ENCODE measurements around the gene POLD4.
A peak's percentile ranks its signal among the peaks of the same experiment; 100 is the strongest.
"Not testable (repeated sequence)": the region's sequence is repeated elsewhere in the genome, so short reads cannot be mapped to it uniquely, and the experiment has no call there.

POLD4 gene

DNA sequence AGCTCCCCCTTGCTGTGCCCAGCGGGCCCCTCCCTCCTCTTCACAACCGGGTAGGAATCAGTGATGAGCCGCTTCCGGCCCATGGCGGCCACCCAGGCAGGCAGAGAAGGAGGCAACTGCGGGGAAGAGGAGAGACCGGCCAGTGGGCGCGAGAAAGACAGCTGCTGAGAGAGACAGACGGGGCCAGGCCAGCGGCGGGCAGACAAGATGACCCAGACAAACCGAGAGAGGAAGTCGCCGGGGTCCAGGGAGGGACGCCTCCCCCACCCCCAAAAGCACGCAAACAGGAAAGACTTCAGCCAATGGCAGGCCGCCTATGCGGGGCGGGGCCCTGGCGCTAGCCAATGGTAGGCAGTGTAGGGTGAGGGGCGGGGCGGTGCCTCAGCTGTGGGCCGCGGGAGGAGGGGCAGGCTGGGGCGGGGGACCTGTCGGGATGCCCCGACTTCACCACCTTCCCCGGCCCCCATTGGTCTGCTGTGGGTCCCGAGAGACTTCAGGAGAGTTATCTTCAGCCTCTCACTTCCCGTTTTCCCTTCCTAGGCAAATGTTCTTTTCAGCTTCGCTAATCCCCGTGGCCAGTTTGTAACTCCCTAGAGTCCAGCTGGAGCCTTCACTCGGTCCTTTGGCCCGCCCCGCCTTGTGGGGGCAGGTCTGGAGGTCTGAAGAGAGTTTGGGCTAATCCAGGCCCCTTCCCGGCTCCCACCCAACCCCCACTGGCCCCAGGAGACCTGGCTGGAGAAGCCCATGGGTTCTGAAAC, at the start of gene POLD4:
Gene POLD4, minus strand, starts transcription at position 230 of the 758 bp plus-strand sequence. Its CDS starts 147 bp downstream, at position 83.
- DNase-seq (ENCODE audit: low spot score) = peak; percentile 85
- no peak for FAIRE-seq

DNA sequence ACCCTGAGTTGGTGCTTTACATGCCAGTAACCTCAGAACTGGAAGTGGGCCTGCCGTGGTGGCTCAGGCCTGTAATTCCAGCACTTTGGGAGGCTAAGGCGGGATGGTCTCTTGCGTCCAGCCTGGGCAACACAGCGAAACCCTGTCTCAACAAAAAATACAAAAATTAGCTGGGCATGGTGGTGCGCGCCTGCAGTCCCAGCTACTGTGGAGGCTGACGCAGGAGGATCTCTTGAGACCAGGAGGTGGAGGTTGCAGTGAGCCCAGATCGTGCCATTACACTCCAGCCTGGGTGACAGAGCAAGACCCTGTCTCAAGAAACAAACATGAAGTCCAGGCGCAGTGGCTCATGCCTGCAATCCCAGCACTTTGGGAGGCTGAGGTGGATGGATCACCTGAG, 49.7 kb upstream of the POLD4 start:
- not testable (repeated sequence) for FAIRE-seq; DNase-seq (ENCODE audit: low spot score)

- DNase-seq (ENCODE audit: low spot score); FAIRE-seq: not testable (repeated sequence)
These were observed 49.0 kb upstream of the POLD4 start for GRCh38 chr11:67402192-67402839.

- DNase-seq (ENCODE audit: low spot score) = peak; percentile 67
- no peak for FAIRE-seq
These were observed 48.3 kb upstream of the POLD4 start, which contains the start of gene PPP1CA for GRCh38 chr11:67401495-67402191. TSS of gene PPP1CA (minus strand) at chr11:67401858. CDS start at chr11:67401782, 76 bp downstream.

GRCh38 chr11:67400942-67401494, 47.7 kb upstream of the POLD4 start:
- FAIRE-seq (no peak), DNase-seq (ENCODE audit: low spot score) (no peak)

- FAIRE-seq (no peak), DNase-seq (ENCODE audit: low spot score) (no peak)
These were observed 47.0 kb upstream of the POLD4 start for GRCh38 chr11:67400251-67400941.

DNA sequence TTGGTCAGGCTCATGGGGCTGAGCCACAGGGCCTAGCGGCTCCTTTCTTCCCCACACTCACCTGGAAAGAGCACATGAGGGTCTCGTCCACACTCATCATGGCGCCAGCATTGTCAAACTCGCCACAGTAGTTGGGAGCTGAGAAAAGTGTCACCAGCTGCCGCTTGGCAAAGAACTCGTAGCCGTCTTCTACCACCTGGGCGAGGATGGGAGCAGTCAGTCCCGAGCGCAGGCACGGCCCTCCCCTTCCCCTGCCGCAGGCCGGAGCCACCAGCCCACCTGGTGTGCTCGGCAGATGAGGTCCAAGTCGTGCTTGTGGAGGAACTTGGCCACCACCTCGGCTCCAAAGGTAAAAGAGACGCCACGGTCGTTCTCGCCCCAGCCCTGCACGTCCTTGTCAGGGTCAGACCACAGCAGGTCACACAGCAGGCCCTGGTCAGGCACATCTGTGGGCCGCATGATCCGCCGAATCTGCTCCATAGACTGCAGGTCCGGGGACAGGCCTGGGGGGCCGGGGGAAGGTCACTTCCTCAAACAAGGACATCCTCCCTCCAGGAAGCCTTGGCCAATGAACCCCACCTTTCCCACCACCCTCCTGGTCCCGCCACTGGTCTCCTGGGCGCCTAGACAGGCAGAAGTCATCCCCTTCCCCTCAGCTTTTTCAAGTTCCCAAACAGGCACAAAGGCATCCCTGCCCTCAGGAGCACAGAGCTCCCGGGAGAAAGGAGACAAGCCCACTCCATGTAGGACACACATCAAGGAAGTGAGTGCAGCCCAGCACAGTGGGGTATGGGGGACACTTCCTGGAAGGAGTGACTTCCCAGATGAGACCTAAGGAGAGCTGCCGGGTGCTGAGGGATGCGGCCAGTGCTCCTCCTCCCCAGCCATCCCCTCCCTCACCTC, 45.6 kb upstream of the POLD4 start:
- FAIRE-seq = no peak
- no peak for DNase-seq (ENCODE audit: low spot score)

DNA sequence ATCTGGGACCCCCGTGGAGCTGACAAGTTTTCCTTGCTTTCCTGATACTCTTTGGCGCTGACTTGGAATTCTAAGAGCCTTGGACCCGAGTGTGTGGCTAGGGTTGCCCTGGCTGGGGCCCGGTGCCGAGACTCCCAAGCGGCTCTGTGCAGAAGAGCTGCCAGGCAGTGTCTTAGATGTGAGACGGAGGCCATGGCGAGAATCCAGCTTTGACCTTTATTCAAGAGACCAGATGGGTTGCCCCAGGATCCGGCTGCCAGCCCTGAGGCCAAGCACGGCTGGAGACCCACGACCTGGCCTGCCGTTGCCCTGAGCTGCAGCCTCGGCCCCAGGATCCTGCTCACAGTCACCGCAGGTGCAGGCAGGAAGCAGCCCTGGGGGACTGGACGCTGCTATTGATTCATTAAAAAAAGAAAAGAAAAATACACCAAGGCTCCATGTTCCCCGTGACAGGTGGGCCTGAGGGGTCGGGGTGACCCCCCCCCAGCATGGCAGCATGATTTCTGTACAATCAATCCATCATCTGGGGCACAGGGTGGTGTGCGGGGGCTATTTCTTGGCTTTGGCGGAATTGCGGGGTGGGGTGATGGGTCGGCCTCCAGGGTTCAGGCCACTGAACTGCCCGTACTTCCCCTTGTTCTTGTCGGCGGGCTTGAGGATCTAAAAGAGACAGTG, 44.8 kb upstream of the POLD4 start:
- FAIRE-seq (no peak), DNase-seq (ENCODE audit: low spot score) (no peak)

DNA sequence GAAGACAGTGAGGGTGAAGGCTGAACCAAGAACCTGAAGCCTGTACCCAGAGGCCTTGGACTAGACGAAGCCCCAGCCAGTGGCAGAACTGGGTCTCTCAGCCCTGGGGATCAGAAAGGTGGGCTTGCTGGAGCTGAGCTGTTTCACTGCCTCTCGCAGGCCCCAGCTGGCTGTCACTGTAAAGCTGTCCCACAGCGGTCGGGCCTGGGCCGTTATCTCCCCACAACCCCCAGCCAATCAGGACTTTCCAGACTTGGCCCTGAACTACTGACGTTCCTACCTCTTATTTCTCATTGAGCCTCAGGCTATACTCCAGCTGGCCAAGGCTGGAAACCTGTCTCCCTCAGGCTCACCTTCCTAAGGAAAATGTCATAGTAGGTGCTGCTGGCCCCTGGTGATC, 44.2 kb upstream of the POLD4 start:
- FAIRE-seq (no peak), DNase-seq (ENCODE audit: low spot score) (no peak)

- FAIRE-seq (no peak), DNase-seq (ENCODE audit: low spot score) (no peak)
These were observed 43.4 kb upstream of the POLD4 start for GRCh38 chr11:67396587-67397389.

DNA sequence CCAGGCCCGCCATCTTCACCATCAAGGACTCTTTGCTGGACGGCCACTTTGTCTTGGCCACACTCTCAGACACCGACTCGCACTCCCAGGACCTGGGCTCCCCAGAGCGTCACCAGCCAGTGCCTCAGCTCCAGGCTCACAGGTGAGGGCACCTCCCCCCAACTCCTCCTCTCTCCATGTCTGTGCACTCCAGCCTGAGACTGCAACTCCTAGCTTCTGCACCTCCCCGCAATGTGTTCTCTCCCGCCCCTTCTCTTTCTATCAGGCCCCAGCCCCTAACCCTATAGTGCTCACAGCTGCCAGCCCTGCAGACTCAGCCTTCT, 42.9 kb upstream of the POLD4 start:
- DNase-seq (ENCODE audit: low spot score) = no peak
- no peak for FAIRE-seq

DNA sequence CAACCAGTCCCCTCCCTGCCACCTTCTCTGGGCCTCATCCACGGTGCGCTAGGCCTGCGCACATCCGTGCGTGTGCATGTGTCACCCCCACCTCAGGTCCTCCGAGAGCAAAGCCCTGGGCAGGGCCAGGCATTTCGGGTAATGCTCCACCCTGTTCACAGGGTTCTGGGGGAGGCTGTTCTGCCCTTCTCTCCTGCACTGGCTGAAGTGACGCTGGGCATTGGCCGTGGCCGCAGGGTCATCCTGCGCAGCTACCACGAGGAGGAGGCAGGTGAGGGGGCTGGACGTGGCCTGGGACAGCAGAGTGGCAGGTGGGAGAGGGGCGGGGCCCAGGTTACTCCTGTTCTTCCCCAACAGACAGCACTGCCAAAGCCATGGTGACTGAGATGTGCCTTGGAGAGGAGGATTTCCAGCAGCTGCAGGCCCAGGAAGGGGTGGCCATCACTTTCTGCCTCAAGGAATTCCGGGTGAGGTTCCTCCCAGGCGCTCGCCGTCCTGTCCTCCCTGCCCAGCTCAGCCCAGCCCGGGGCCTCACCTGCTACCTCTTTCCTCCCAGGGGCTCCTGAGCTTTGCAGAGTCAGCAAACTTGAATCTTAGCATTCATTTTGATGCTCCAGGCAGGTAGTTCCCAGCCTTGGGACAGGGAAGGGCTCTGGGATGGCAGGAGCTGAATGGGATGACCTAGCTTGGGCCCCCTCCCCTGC, 42.4 kb upstream of the POLD4 start:
- no peak for FAIRE-seq
- DNase-seq (ENCODE audit: low spot score) = no peak

DNA sequence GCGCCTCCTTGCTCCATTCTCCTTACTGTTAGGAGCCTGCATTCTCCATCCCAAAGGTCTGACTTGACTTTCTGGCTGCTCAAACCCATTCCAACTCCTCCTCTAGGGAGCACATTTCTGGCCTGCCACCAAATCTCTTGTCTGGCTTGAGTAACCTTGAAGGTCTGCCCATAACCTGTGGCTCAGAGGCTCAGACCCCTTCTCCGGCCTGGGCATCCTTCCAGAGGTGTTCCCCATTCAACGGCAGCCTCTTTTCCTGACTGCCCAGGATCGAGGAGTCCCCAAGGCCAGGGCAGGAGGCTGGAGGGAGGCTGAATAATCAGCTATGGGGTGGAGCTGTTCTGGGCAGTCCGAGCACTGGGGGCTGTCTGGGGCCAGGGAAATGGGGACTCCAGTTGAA, 40.6 kb upstream of the POLD4 start:
- FAIRE-seq (no peak), DNase-seq (ENCODE audit: low spot score) (no peak)

DNA sequence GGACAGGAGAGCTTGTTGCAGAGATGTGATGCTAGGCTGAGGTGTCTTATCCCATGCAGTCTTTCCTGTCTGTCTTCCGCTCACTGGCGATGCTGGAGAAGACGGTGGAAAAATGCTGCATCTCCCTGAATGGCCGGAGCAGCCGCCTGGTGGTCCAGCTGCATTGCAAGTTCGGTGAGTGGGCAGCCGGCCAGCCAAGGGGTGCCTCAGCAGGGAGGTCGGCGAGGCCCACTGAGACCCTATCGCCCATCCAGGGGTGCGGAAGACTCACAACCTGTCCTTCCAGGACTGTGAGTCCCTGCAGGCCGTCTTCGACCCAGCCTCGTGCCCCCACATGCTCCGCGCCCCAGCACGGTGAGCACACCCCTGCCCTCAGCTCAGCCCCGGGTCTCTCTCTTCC, 40.1 kb upstream of the POLD4 start:
- FAIRE-seq (no peak), DNase-seq (ENCODE audit: low spot score) (no peak)

DNA sequence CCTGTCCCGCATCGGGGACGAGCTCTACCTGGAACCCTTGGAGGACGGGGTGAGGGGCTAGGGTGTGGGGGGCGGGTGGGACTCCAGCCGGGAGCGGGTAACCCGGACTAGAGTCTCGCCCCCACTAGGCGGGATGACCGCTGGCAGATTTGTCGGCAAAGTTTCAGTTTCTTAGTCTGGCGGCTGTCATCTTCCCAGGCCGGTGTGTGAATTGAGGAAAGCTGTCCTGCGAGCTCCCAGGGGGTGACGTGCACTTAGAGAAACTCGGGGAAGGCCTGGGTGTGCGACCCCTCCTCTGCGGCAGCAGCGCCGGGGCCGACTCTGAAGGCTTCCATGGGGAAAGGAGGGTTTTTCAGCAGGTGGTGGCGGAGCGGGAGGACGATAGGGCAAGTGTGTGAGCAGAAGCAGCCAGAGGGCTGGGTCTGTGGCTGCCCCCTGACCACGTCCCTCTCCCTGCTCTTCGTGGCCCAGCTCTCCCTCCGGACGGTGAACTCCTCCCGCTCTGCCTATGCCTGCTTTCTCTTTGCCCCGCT, 38.9 kb upstream of the POLD4 start:
- FAIRE-seq = no peak

GRCh38 chr11:67391304-67392182, 38.2 kb upstream of the POLD4 start, which contains the start of gene RAD9A:
TSS of gene RAD9A (plus strand) at chr11:67391986. CDS start at chr11:67392045, 59 bp downstream.
- DNase-seq (ENCODE audit: low spot score) (peak; percentile 76), FAIRE-seq (no peak)

More for the DNA sequence above, 38.9 kb upstream of the POLD4 start:
- DNase-seq (ENCODE audit: low spot score) = no peak

DNA sequence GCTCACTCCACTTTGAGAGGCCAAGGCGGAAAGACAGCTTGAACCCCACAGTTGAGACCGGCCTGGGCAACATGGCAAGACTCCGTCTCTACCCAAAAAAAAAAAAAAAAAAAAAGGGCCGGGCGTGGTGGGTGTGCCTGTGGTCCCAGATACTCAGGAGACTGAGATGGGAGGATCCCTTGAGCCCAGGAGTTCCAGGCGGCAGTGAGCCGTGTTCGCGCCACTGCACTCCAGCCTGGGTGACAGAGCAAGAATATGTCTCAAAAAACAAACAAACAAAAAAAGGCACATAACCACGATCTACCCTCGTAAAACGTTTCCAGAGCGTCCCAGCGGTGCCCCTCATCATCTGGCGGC, 37.6 kb upstream of the POLD4 start:
- FAIRE-seq (no peak), DNase-seq (ENCODE audit: low spot score) (no peak)
